ENCODE data around the gene GDF3. TPM values are rescaled to one million over a fixed set of nuclear protein-coding genes. Genes with fewer than 3 reads are reported as not detected.

The GDF3 gene
- total RNA-seq, 4 donors from 2014 or later = not detected

- intact Hi-C loops (cut with DNase I; ENCODE audit: low total_unique reads) = no loop called here
- no peak overlapping the region for H3K27ac ChIP-seq
- in situ Hi-C loops (cut with MboI; ENCODE audit: low pct_ligation_motif_present in 1 of 4, low pct_unique_long_range_greater_than_20kb in 1 of 4, low sequenced_read_pairs in 3 of 4) = no loop called here
- H3K27me3 ChIP-seq = no peaks in the 10 kb centered on the region
- TF ChIP-seq EP300 (IDR thresholded peaks at IDR 0.05; ENCODE audit: low read depth) = no peak
- no peak for TF ChIP-seq CTCF (IDR thresholded peaks at IDR 0.05)
- TF ChIP-seq POLR2AphosphoS5 (IDR thresholded peaks at IDR 0.05) = no peak
- TF ChIP-seq POLR2A (IDR thresholded peaks at IDR 0.05) = no peak
- WGBS, 2 donors (ENCODE audit: low coverage in 1 of 2) = 0% methylated on average over 1 of the region's 1 CpG
- no peaks in the 10 kb centered on the region for H3K9me3 ChIP-seq
- no peaks in the 10 kb centered on the region for H3K36me3 ChIP-seq
- no peak overlapping the region for H3K4me3 ChIP-seq
- peaks cover 0 to 2% (median 0%) of the 10 kb centered on the region in 4 donors for H3K4me1 ChIP-seq
- no peak for DNase-seq
These were observed 48.5 kb downstream of the GDF3 start for GRCh38 chr12:7647071-7647470.

- 65% methylated on average over 3 of the region's 3 CpGs for WGBS, 2 donors (ENCODE audit: low coverage in 1 of 2)
- Histone ChIP-seq H3K9me3 (no peaks in the 10 kb centered on the region), H3K36me3 (no peaks in the 10 kb centered on the region), H3K27me3 (no peaks in the 10 kb centered on the region), H3K4me3 (no peak overlapping the region), H3K4me1 (peaks cover 0 to 2% (median 0%) of the 10 kb centered on the region in 4 donors), H3K27ac (no peak overlapping the region)
- in situ Hi-C loops (cut with MboI; ENCODE audit: low pct_ligation_motif_present in 1 of 4, low pct_unique_long_range_greater_than_20kb in 1 of 4, low sequenced_read_pairs in 3 of 4) (no loop called here), intact Hi-C loops (cut with DNase I; ENCODE audit: low total_unique reads) (no loop called here)
- DNase-seq = no peak
- TF ChIP-seq EP300 (IDR thresholded peaks at IDR 0.05; ENCODE audit: low read depth) (no peak), CTCF (IDR thresholded peaks at IDR 0.05) (no peak)
These were observed 49.4 kb downstream of the GDF3 start for GRCh38 chr12:7646178-7646475.

- peaks cover 0 to 2% (median 0%) of the 10 kb centered on the region in 4 donors for H3K4me1 ChIP-seq
- no peak overlapping the region for H3K27ac ChIP-seq
- no peak for DNase-seq
- intact Hi-C loops (cut with DNase I; ENCODE audit: low total_unique reads) (no loop called here), in situ Hi-C loops (cut with MboI; ENCODE audit: low pct_ligation_motif_present in 1 of 4, low pct_unique_long_range_greater_than_20kb in 1 of 4, low sequenced_read_pairs in 3 of 4) (no loop called here)
- H3K4me3 ChIP-seq = no peak overlapping the region
- 6 to 26% methylated on average over 5 to 8 of the region's 8 CpGs for WGBS, 2 donors (ENCODE audit: low coverage in 1 of 2)
- H3K36me3 ChIP-seq = no peaks in the 10 kb centered on the region
- H3K9me3 ChIP-seq = no peaks in the 10 kb centered on the region
- TF ChIP-seq POLR2AphosphoS5 (IDR thresholded peaks at IDR 0.05) = no peak
- TF ChIP-seq CTCF (IDR thresholded peaks at IDR 0.05) = peak; percentile 64 to 88 (median 86)
- H3K27me3 ChIP-seq = no peaks in the 10 kb centered on the region
These were observed 50.0 kb downstream of the GDF3 start for GRCh38 chr12:7645395-7646177.

GRCh38 chr12:7642876-7643309 lies 52.7 kb downstream of the GDF3 start:
- Histone ChIP-seq H3K4me3 (no peak overlapping the region), H3K36me3 (no peaks in the 10 kb centered on the region), H3K27ac (no peak overlapping the region), H3K9me3 (no peaks in the 10 kb centered on the region), H3K27me3 (peaks cover 6% of the 10 kb centered on the region), H3K4me1 (peaks cover 0 to 10% (median 5%) of the 10 kb centered on the region in 4 donors)
- no peak for DNase-seq
- intact Hi-C loops (cut with DNase I; ENCODE audit: low total_unique reads) (loop anchor here (5.0 kb wide), 1 partner anchor 426 kb away; no protein-coding TSS in a partner anchor), in situ Hi-C loops (cut with MboI; ENCODE audit: low pct_ligation_motif_present in 1 of 4, low pct_unique_long_range_greater_than_20kb in 1 of 4, low sequenced_read_pairs in 3 of 4) (loop anchor here in 1 of 4 donors (5.0 kb wide), 1 partner anchor 421 kb away; no protein-coding TSS in a partner anchor)
- no peak for TF ChIP-seq EP300 (IDR thresholded peaks at IDR 0.05; ENCODE audit: low read depth)
- TF ChIP-seq CTCF (IDR thresholded peaks at IDR 0.05) = peak; percentile 24 to 46 (median 37)
- TF ChIP-seq POLR2AphosphoS5 (IDR thresholded peaks at IDR 0.05) = no peak
- WGBS, 2 donors (ENCODE audit: low coverage in 1 of 2) = 15 to 62% methylated on average over 3 to 8 of the region's 8 CpGs

All from transverse colon (tissue), 4 donors.